Astrocyte (in vitro differentiated cells and primary cell): ENCODE measurements around the gene HSPB7.

Source experiments
- CTCF ChIP-seq: IDR thresholded peaks from 2 replicates; pipeline ENCODE4 v1.5.1; 2011; ENCODE audit warnings: low read depth, mild to moderate bottlenecking, inconsistent platforms, low read length, moderate library complexity; ENCODE audit not compliant: insufficient read depth
- EZH2 ChIP-seq: IDR thresholded peaks from 2 replicates; pipeline ENCODE4 v1.6.1; 2012; ENCODE audit warnings: mild to moderate bottlenecking, low read length, inconsistent platforms; ENCODE audit not compliant: insufficient read depth

- TF ChIP-seq CTCF (no peak), EZH2 (no peak)
These were observed 36.1 kb upstream of the HSPB7 start for GRCh38 chr1:16053781-16054502.
